ENCODE measurements around the gene TPM3.
"Not testable (repeated sequence)": the region's sequence is repeated elsewhere in the genome, so short reads cannot be mapped to it uniquely, and the experiment has no call there.

TPM3 gene

GRCh38 chr1:154148807-154149206, 43.1 kb downstream of the TPM3 start:
- no peak overlapping the region for H3K4ac ChIP-seq (ENCODE audit: low read length)
- H3K14ac ChIP-seq (ENCODE audit: low read length): no peak overlapping the region
- H3K4me3 ChIP-seq (ENCODE audit: low read length in 2 of 2): no peak overlapping the region
- H3K27me3 ChIP-seq (ENCODE audit: control insufficient read depth in 3 of 3, insufficient read depth in 3 of 3, low read depth in 1 of 3, low read length in 3 of 3): no peaks in the 10 kb centered on the region
- H3K9ac ChIP-seq (ENCODE audit: low read depth, low read length, poor library complexity): no peak overlapping the region
- H3K79me1 ChIP-seq (ENCODE audit: low read depth, low read length): no peaks in the 10 kb centered on the region
- no peak overlapping the region for H3K23ac ChIP-seq (ENCODE audit: low read depth, low read length, poor library complexity)
- H3K4me1 ChIP-seq (ENCODE audit: control insufficient read depth in 2 of 2, insufficient read depth in 1 of 2, low read depth in 1 of 2, low read length in 2 of 2): no peaks in the 10 kb centered on the region
- no peak overlapping the region for H2BK5ac ChIP-seq (ENCODE audit: low read length)
- no CpG with 5 or more reads among the region's 3 CpGs for WGBS, 2 donors (ENCODE audit: extremely low coverage in 2 of 2, insufficient read length in 2 of 2, insufficient replicate concordance in 1 of 2)
- H3K36me3 ChIP-seq (replicated peaks in 1 of 2; ENCODE audit: control insufficient read depth in 2 of 2, insufficient read depth in 2 of 2, low read length in 2 of 2): no peaks in the 10 kb centered on the region
- H4K8ac ChIP-seq (ENCODE audit: low read depth, low read length): no peak overlapping the region
- no peaks in the 10 kb centered on the region for H3K9me3 ChIP-seq (replicated peaks in 1 of 2; ENCODE audit: control insufficient read depth in 2 of 2, insufficient read depth in 1 of 2, low read depth in 1 of 2, low read length in 2 of 2)
- no peak for DNase-seq (ENCODE audit: low spot score)
- H2BK15ac ChIP-seq (ENCODE audit: low read length): no peak overlapping the region
- no peak overlapping the region for H2BK120ac ChIP-seq (ENCODE audit: low read depth, low read length)
- H2BK12ac ChIP-seq (ENCODE audit: low read length): no peak overlapping the region
- no peak overlapping the region for H3K18ac ChIP-seq (ENCODE audit: low read length)
- H2AFZ ChIP-seq (ENCODE audit: low read length): no peak overlapping the region
- no peak overlapping the region for H3K27ac ChIP-seq (replicated peaks; ENCODE audit: low read length)
- no peak overlapping the region for H4K91ac ChIP-seq (ENCODE audit: low read depth, low read length, poor library complexity)
- H3K4me2 ChIP-seq (ENCODE audit: insufficient read depth, low read length, poor library complexity, severe bottlenecking): no peak overlapping the region
- H2AK5ac ChIP-seq (ENCODE audit: low read depth, low read length): no peak overlapping the region

GRCh38 chr1:154147505-154147904, 44.4 kb downstream of the TPM3 start:
- not testable (repeated sequence) for H3K9me3 ChIP-seq (replicated peaks in 1 of 2; ENCODE audit: control insufficient read depth in 2 of 2, insufficient read depth in 1 of 2, low read depth in 1 of 2, low read length in 2 of 2); DNase-seq (ENCODE audit: low spot score); H3K18ac ChIP-seq (ENCODE audit: low read length); H3K9ac ChIP-seq (ENCODE audit: low read depth, low read length, poor library complexity); H4K91ac ChIP-seq (ENCODE audit: low read depth, low read length, poor library complexity); H3K36me3 ChIP-seq (replicated peaks in 1 of 2; ENCODE audit: control insufficient read depth in 2 of 2, insufficient read depth in 2 of 2, low read length in 2 of 2); H3K79me1 ChIP-seq (ENCODE audit: low read depth, low read length); H2BK12ac ChIP-seq (ENCODE audit: low read length); H3K4me1 ChIP-seq (ENCODE audit: control insufficient read depth in 2 of 2, insufficient read depth in 1 of 2, low read depth in 1 of 2, low read length in 2 of 2); H3K4me3 ChIP-seq (ENCODE audit: low read length in 2 of 2); H2BK120ac ChIP-seq (ENCODE audit: low read depth, low read length); H2BK15ac ChIP-seq (ENCODE audit: low read length); H4K8ac ChIP-seq (ENCODE audit: low read depth, low read length); H3K23ac ChIP-seq (ENCODE audit: low read depth, low read length, poor library complexity); H2AK5ac ChIP-seq (ENCODE audit: low read depth, low read length); H3K27me3 ChIP-seq (ENCODE audit: control insufficient read depth in 3 of 3, insufficient read depth in 3 of 3, low read depth in 1 of 3, low read length in 3 of 3); H2BK5ac ChIP-seq (ENCODE audit: low read length); H3K4ac ChIP-seq (ENCODE audit: low read length); H3K27ac ChIP-seq (replicated peaks; ENCODE audit: low read length); H2AFZ ChIP-seq (ENCODE audit: low read length); H3K14ac ChIP-seq (ENCODE audit: low read length); H3K4me2 ChIP-seq (ENCODE audit: insufficient read depth, low read length, poor library complexity, severe bottlenecking)
- no CpG with 5 or more reads among the region's 5 CpGs for WGBS, 2 donors (ENCODE audit: extremely low coverage in 2 of 2, insufficient read length in 2 of 2, insufficient replicate concordance in 1 of 2)

GRCh38 chr1:154145986-154146385, 45.9 kb downstream of the TPM3 start:
- Histone ChIP-seq H3K79me1 (ENCODE audit: low read depth, low read length) (no peaks in the 10 kb centered on the region), H2BK12ac (ENCODE audit: low read length) (no peak overlapping the region), H3K4ac (ENCODE audit: low read length) (no peak overlapping the region), H3K9ac (ENCODE audit: low read depth, low read length, poor library complexity) (no peak overlapping the region), H3K14ac (ENCODE audit: low read length) (no peak overlapping the region), H3K4me1 (ENCODE audit: control insufficient read depth in 2 of 2, insufficient read depth in 1 of 2, low read depth in 1 of 2, low read length in 2 of 2) (no peaks in the 10 kb centered on the region), H3K23ac (ENCODE audit: low read depth, low read length, poor library complexity) (no peak overlapping the region), H3K36me3 (replicated peaks in 1 of 2; ENCODE audit: control insufficient read depth in 2 of 2, insufficient read depth in 2 of 2, low read length in 2 of 2) (no peaks in the 10 kb centered on the region), H3K4me3 (ENCODE audit: low read length in 2 of 2) (no peak overlapping the region), H2AFZ (ENCODE audit: low read length) (no peak overlapping the region), H3K18ac (ENCODE audit: low read length) (no peak overlapping the region), H2AK5ac (ENCODE audit: low read depth, low read length) (no peak overlapping the region), H4K91ac (ENCODE audit: low read depth, low read length, poor library complexity) (no peak overlapping the region), H4K8ac (ENCODE audit: low read depth, low read length) (no peak overlapping the region), H2BK120ac (ENCODE audit: low read depth, low read length) (no peak overlapping the region), H3K27me3 (ENCODE audit: control insufficient read depth in 3 of 3, insufficient read depth in 3 of 3, low read depth in 1 of 3, low read length in 3 of 3) (no peaks in the 10 kb centered on the region), H3K9me3 (replicated peaks in 1 of 2; ENCODE audit: control insufficient read depth in 2 of 2, insufficient read depth in 1 of 2, low read depth in 1 of 2, low read length in 2 of 2) (no peaks in the 10 kb centered on the region), H3K27ac (replicated peaks; ENCODE audit: low read length) (no peak overlapping the region), H3K4me2 (ENCODE audit: insufficient read depth, low read length, poor library complexity, severe bottlenecking) (no peak overlapping the region), H2BK5ac (ENCODE audit: low read length) (no peak overlapping the region), H2BK15ac (ENCODE audit: low read length) (no peak overlapping the region)
- DNase-seq (ENCODE audit: low spot score): no peak
- no CpG with 5 or more reads among the region's 2 CpGs for WGBS, 2 donors (ENCODE audit: extremely low coverage in 2 of 2, insufficient read length in 2 of 2, insufficient replicate concordance in 1 of 2)

- Histone ChIP-seq H3K36me3 (replicated peaks in 1 of 2; ENCODE audit: control insufficient read depth in 2 of 2, insufficient read depth in 2 of 2, low read length in 2 of 2) (no peaks in the 10 kb centered on the region), H3K4me3 (ENCODE audit: low read length in 2 of 2) (no peak overlapping the region), H3K18ac (ENCODE audit: low read length) (no peak overlapping the region), H3K9me3 (replicated peaks in 1 of 2; ENCODE audit: control insufficient read depth in 2 of 2, insufficient read depth in 1 of 2, low read depth in 1 of 2, low read length in 2 of 2) (no peaks in the 10 kb centered on the region), H3K9ac (ENCODE audit: low read depth, low read length, poor library complexity) (no peak overlapping the region), H3K4ac (ENCODE audit: low read length) (no peak overlapping the region), H3K79me1 (ENCODE audit: low read depth, low read length) (no peaks in the 10 kb centered on the region), H4K8ac (ENCODE audit: low read depth, low read length) (no peak overlapping the region), H2AK5ac (ENCODE audit: low read depth, low read length) (no peak overlapping the region), H3K14ac (ENCODE audit: low read length) (no peak overlapping the region), H3K23ac (ENCODE audit: low read depth, low read length, poor library complexity) (no peak overlapping the region), H2BK15ac (ENCODE audit: low read length) (no peak overlapping the region), H2BK120ac (ENCODE audit: low read depth, low read length) (no peak overlapping the region), H3K27ac (replicated peaks; ENCODE audit: low read length) (no peak overlapping the region), H2BK12ac (ENCODE audit: low read length) (no peak overlapping the region), H3K4me1 (ENCODE audit: control insufficient read depth in 2 of 2, insufficient read depth in 1 of 2, low read depth in 1 of 2, low read length in 2 of 2) (no peaks in the 10 kb centered on the region), H3K27me3 (ENCODE audit: control insufficient read depth in 3 of 3, insufficient read depth in 3 of 3, low read depth in 1 of 3, low read length in 3 of 3) (no peaks in the 10 kb centered on the region), H3K4me2 (ENCODE audit: insufficient read depth, low read length, poor library complexity, severe bottlenecking) (no peak overlapping the region), H4K91ac (ENCODE audit: low read depth, low read length, poor library complexity) (no peak overlapping the region), H2AFZ (ENCODE audit: low read length) (no peak overlapping the region), H2BK5ac (ENCODE audit: low read length) (no peak overlapping the region)
- WGBS, 2 donors (ENCODE audit: extremely low coverage in 2 of 2, insufficient read length in 2 of 2, insufficient replicate concordance in 1 of 2): no CpG with 5 or more reads among the region's 6 CpGs
- DNase-seq (ENCODE audit: low spot score): no peak
These were observed 49.5 kb downstream of the TPM3 start for GRCh38 chr1:154142358-154142757.
